ENCODE data around the gene HK2. TPM values are rescaled to one million over a fixed set of nuclear protein-coding genes. Genes with fewer than 3 reads are reported as not detected.
A peak's percentile ranks its signal among the peaks of the same experiment; 100 is the strongest.

HK2 gene
- total RNA-seq, 2 experiments from 2014 or later, result 42.6 to 44.7 TPM

DNA sequence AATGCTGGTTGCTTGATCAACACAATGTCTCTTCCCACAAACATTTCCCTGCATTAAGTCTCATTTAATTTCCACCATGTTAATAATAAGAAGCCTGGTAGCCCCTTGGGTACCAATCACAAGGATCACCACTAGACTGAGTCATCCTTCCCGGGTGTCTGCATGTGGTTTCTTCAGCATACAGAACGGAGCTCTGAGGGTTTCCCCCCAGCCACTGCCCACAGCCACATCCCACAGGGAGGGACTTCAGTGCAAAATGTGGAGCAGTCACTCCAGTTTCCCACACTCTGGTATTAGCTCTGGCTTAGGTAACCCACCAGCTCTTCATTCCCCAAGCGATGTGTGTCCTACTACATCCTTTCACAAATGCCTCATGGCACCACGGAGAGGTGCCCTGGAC lies 81.8 kb downstream of the HK2 start:
- Mint-ChIP-seq H3K27me3 (ENCODE audit: low read depth) (peaks cover 57% of the 10 kb centered on the region), H3K4me1 (ENCODE audit: low read depth) (peaks cover 23% of the 10 kb centered on the region)

DNA sequence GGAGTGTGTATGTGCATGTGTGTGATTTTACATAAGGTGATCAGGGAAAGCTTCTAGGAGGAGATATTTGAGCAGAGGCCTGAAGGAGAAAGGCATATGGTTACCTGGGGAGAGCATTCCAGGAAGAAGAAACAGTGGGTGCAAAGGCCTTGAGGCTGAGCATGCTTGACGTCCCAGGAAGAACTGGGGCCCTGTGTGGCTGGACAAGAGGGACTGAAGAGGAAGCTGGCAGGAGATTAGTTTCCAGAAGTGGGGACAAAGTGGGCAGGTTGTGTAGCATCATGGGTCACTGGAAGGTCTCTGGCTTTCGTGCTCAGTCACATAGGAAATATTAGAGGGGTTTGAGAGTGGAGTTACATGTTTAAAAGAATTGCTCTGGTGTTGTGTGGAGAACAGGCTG lies 82.5 kb downstream of the HK2 start:
- Mint-ChIP-seq H3K36me3 (ENCODE audit: low read depth) (no peaks in the 10 kb centered on the region), H3K27me3 (ENCODE audit: low read depth) (peaks cover 60% of the 10 kb centered on the region), H3K27ac (no peak overlapping the region), H3K9me3 (ENCODE audit: insufficient read depth) (no peaks in the 10 kb centered on the region), H3K4me3 (no peak overlapping the region), H3K4me1 (ENCODE audit: low read depth) (peaks cover 23% of the 10 kb centered on the region)
- ChIA-PET POLR2A (no interaction called here), CTCF (interaction anchor here (1.0 kb wide), 1 partner anchor 143 kb away, joined by 3 read pairs; no protein-coding TSS in a partner anchor)
- DNase-seq (no peak), ATAC-seq (no peak)

More for the DNA sequence above, 81.8 kb downstream of the HK2 start:
- no peaks in the 10 kb centered on the region for H3K9me3 Mint-ChIP-seq (ENCODE audit: insufficient read depth)
- POLR2A ChIA-PET, result no interaction called here
- CTCF ChIA-PET, result interaction anchor here (1.0 kb wide), 1 partner anchor 143 kb away, joined by 3 read pairs; no protein-coding TSS in a partner anchor
- DNase-seq (peak; percentile 76), ATAC-seq (peak; percentile 74)
- H3K4me3 Mint-ChIP-seq, result no peak overlapping the region
- no peak overlapping the region for H3K27ac Mint-ChIP-seq
- no peaks in the 10 kb centered on the region for H3K36me3 Mint-ChIP-seq (ENCODE audit: low read depth)

DNA sequence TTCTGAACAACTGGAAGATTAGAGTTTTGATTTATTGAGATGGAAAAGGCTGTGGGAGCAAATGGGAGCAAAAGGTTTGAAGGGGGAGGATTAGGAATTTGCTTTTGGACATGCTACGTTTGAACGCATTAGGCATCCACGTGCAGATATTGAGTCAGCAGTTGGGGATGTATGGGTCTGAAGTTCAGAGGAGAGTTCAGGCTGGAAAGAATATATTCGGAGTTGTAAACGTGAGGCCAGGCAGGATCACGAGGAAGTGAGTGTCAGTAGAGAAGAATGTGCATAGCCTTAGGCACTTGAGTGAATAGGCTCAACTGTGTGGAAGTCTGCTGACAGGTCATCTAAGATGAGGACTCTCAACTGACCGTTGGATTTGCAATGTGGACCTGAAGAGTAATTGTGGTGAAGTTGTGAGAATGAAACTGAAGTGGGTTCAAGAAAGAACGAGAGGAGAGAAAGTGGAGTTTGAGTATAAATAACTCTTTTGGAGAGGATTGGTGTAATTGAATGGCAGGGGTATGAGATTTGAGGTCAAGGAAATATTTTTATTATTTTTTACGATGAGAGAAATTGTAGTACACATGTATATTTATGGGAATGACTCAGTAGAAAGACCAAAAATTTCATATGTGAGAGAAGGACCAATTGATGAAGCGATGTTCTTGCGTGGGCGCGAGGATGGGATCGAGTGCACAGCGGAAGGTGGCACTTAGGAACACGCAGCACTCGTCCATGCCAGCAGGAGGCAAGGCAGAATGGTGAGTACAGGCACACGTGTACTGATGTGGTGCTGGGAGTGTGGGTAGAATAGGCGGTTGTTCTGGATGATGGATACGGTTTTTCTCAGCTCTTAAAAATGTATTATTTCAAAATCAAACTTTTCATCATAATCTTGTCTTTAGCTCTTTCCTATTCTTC lies 84.0 kb downstream of the HK2 start:
- ATAC-seq, result no peak
- Mint-ChIP-seq H3K4me3 (no peak overlapping the region), H3K4me1 (ENCODE audit: low read depth) (peaks cover 23% of the 10 kb centered on the region), H3K9me3 (ENCODE audit: insufficient read depth) (no peaks in the 10 kb centered on the region), H3K27me3 (ENCODE audit: low read depth) (peaks cover 52% of the 10 kb centered on the region), H3K36me3 (ENCODE audit: low read depth) (no peaks in the 10 kb centered on the region), H3K27ac (no peak overlapping the region)
- DNase-seq, result no peak
- POLR2A ChIA-PET, result no interaction called here
- CTCF ChIA-PET, result interaction anchor here (0.9 to 1.8 kb wide), 5 partner anchors 40 to 324 kb away, joined by 3 to 7 read pairs (median 4); no protein-coding TSS in a partner anchor

DNA sequence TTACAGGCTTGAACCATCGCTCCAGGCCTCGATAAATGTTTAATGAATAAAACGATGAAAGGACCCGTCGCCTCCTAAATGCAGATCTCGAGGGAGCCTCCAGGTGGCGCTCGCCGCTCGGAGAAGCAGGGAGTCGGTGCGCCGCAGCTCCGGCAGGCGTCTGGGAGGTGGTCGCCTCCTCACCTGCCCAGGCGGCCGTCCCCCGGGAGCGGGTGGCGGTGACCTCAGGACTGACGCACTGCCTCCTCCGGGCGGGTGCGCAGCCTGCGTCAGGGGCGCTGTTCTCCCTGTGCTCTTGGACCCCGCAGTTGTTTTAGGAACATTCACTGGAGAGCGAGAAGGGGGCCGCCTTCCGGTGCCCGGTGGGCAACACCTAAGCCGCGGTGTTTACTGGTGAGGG lies 85.9 kb downstream of the HK2 start:
- CTCF ChIA-PET, result interaction anchor here (1.0 to 1.8 kb wide), 7 partner anchors 16 to 322 kb away, joined by 3 to 7 read pairs (median 4); no protein-coding TSS in a partner anchor
- Mint-ChIP-seq H3K27ac (no peak overlapping the region), H3K4me3 (no peak overlapping the region)

DNA sequence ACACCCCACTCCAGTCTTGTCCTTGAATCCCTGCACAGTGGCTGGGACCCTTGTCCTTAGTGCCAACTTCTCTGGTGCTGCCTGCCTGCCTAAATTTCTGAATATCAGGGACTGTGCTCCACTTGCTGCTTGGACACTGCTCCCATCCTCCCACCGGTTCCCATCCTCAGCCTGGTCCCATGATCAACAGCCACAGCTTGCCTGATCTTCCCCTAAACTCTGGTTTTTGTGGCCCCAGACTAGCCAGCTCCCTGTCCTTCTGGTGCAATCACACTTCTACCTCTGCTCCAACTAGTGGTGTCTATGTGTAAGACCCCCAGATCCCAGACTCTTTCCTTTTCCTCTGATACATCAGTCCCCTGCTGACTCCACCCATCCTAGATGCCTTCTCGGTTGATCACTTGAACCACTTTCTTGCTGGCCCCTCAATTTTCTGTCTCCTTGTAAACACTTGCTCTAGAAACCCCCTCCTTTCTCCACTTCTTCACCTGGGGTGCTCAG lies 87.4 kb downstream of the HK2 start:
- POLR2A ChIA-PET, result no interaction called here
- no peaks in the 10 kb centered on the region for H3K36me3 Mint-ChIP-seq (ENCODE audit: low read depth)
- no peaks in the 10 kb centered on the region for H3K9me3 Mint-ChIP-seq (ENCODE audit: insufficient read depth)
- ATAC-seq (no peak), DNase-seq (no peak)
- H3K4me3 Mint-ChIP-seq, result no peak overlapping the region
- peaks cover 31% of the 10 kb centered on the region for H3K27me3 Mint-ChIP-seq (ENCODE audit: low read depth)
- peaks cover 4% of the 10 kb centered on the region for H3K4me1 Mint-ChIP-seq (ENCODE audit: low read depth)
- H3K27ac Mint-ChIP-seq, result no peak overlapping the region
- CTCF ChIA-PET, result interaction anchor here (0.6 kb wide), 1 partner anchor 197 kb away, joined by 3 read pairs; no protein-coding TSS in a partner anchor

More for the DNA sequence above, 85.9 kb downstream of the HK2 start:
- peak; percentile 73 for DNase-seq
- Mint-ChIP-seq H3K9me3 (ENCODE audit: insufficient read depth) (no peaks in the 10 kb centered on the region), H3K4me1 (ENCODE audit: low read depth) (peaks cover 18% of the 10 kb centered on the region), H3K27me3 (ENCODE audit: low read depth) (peaks cover 36% of the 10 kb centered on the region), H3K36me3 (ENCODE audit: low read depth) (no peaks in the 10 kb centered on the region)
- peak; percentile 71 for ATAC-seq
- POLR2A ChIA-PET, result no interaction called here

DNA sequence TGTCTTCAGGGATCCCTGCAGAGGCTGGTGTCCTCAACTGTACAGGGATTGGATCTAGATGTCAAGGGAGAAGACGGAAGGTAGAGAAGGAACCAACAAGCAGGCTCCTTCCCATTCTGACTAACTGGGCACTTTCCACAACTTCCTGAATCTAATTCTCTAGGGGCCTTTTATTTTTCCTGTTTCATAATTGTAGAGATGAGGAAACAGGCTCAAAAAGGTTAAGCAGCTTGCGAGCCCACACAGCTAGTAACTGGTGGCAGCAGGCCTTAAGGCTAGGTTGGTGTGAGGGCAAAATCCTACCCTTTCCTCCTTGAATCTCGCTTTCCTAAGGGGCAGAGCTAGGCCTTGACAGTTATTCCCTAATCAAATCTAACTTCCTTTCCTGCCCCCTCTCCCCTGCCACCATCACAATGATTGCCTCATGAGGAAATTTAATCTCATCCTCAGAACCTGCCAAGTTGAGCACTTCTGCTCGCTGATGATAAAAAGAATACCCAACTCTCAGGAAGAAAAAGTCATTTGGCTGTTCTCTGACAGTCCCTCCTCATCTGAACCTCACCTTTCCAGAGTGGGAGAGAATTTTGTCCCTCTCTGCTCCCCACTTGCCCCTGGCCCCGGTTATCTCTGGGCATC lies 88.8 kb downstream of the HK2 start:
- DNase-seq, result no peak
- H3K27me3 Mint-ChIP-seq (ENCODE audit: low read depth), result peaks cover 23% of the 10 kb centered on the region
- no peak overlapping the region for H3K27ac Mint-ChIP-seq
- no peak overlapping the region for H3K4me3 Mint-ChIP-seq
- ChIA-PET POLR2A (no interaction called here), CTCF (no interaction called here)
- H3K36me3 Mint-ChIP-seq (ENCODE audit: low read depth), result no peaks in the 10 kb centered on the region
- peaks cover 5% of the 10 kb centered on the region for H3K4me1 Mint-ChIP-seq (ENCODE audit: low read depth)
- H3K9me3 Mint-ChIP-seq (ENCODE audit: insufficient read depth), result no peaks in the 10 kb centered on the region
- ATAC-seq, result no peak

DNA sequence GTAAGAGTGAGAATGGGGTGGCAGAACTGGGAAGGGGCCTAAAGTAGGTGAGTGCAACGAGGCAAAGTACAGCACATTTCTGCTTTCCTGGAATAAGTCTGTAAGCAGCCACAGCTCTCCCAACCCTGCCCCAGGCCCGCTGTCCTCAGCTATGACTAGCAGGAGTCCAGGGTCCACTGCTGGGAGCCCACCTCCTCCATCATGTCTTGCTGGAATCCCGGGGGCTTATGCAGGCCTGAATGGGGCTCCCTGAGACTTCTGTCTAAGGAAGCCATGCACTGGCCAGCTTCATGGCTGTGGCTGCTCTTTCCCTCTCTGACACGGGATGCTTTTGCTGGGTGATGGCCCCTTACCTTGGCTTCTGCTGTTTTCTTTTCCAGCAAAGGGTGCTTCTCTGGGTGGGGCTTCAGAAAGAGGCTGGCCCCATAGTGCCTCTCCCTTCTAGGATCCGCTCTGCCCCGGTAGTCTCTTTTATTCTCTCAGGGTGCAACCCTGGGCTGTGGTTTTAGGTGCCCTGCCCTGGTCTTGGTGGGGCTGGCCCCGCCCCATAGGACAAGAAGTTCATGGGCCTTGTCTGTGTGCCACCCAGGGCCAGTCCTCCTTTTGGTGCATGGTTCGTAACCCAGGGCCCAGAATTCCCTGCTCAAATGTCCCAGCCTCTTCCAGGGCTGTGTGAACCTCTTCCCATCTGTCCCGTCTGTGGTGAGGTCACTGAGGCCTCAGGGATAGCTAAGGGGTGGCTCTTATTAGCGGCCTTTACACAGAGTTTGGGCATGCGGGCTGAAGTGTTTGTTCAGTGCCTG lies 90.7 kb downstream of the HK2 start:
- ChIA-PET CTCF (no interaction called here), POLR2A (no interaction called here)
- peaks cover 9% of the 10 kb centered on the region for H3K4me1 Mint-ChIP-seq (ENCODE audit: low read depth)
- no peak overlapping the region for H3K27ac Mint-ChIP-seq
- no peak overlapping the region for H3K4me3 Mint-ChIP-seq
- H3K36me3 Mint-ChIP-seq (ENCODE audit: low read depth), result peaks cover 4% of the 10 kb centered on the region
- H3K27me3 Mint-ChIP-seq (ENCODE audit: low read depth), result peaks cover 10% of the 10 kb centered on the region
- no peaks in the 10 kb centered on the region for H3K9me3 Mint-ChIP-seq (ENCODE audit: insufficient read depth)
- no peak for DNase-seq
- no peak for ATAC-seq

DNA sequence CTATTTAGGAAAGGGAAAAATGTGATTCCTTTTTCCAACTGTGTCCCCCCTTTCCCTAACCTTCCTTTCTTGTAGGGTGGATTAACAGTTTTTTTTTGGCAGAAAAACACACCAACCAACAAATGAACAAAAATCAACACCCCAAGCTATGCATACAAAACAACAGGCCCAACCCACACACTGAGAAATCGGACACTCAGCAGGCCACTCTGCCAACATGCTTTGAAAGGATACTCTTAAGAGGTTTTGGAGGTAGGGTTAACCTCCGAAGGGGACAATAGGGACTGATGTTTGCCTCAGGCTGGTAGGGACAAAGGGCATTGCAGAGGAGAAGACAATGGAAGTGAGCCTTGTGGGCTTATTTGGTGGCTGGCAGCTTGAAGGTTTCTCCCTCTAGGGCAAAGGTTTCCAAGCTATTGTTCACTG lies 91.4 kb downstream of the HK2 start:
- peaks cover 8% of the 10 kb centered on the region for H3K27me3 Mint-ChIP-seq (ENCODE audit: low read depth)
- H3K4me3 Mint-ChIP-seq, result no peak overlapping the region
- DNase-seq (no peak), ATAC-seq (no peak)
- ChIA-PET CTCF (no interaction called here), POLR2A (no interaction called here)
- H3K4me1 Mint-ChIP-seq (ENCODE audit: low read depth), result peaks cover 9% of the 10 kb centered on the region
- H3K9me3 Mint-ChIP-seq (ENCODE audit: insufficient read depth), result no peaks in the 10 kb centered on the region
- no peak overlapping the region for H3K27ac Mint-ChIP-seq
- H3K36me3 Mint-ChIP-seq (ENCODE audit: low read depth), result peaks cover 4% of the 10 kb centered on the region

DNA sequence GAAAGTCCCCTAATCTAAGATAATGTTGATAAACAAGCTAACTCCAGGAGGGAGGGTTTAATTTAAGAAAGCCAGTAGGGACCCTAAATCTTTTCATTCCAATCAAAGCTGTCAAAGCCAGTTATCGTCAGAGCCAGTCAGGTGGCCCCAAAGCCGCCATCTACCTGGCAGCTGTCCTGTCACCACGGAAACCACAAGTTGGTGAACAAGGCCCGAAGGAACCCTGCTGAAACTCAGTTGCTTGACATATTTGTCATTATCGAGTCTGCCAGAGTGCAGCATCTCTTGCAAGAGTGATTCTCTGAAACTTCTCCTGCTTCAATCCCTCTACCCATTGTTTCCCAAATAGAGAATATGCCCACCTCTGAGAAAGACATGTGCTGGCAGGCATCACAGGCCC lies 93.7 kb downstream of the HK2 start:
- peaks cover 2% of the 10 kb centered on the region for H3K27me3 Mint-ChIP-seq (ENCODE audit: low read depth)
- peaks cover 9% of the 10 kb centered on the region for H3K4me1 Mint-ChIP-seq (ENCODE audit: low read depth)
- CTCF ChIA-PET, result no interaction called here

DNA sequence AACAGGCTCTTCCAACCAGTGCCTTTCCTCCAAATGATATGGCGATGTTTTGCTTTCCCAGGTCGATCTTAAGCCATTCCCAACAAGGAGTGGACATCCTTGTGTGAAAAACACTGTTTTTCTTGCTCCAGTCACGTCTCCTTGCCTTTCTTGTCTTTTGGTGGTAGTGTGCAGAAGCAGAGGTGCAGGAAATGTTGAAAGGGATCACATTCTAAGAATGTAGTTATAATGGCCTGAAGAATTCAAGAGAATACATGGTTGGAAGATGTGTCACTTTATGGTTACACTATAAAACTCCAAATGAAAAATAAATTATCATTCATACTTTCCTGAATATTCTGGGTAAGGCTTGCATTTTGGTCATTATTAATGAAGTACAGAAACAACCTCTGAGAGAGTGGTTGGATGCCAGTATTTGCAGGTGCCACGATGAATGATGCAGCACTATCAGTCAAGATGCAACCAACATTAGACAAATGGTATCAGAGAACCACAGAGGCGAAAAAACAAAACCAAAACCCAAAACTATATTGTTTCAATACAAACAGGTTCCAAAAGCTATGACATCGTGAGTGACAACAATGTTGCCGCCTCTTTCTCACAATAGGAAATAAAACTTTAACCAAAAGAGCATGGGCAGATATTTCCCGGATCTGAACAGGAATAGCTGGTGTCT lies 97.0 kb downstream of the HK2 start:
- Mint-ChIP-seq H3K27ac (no peak overlapping the region), H3K4me1 (ENCODE audit: low read depth) (peaks cover 9% of the 10 kb centered on the region), H3K9me3 (ENCODE audit: insufficient read depth) (no peaks in the 10 kb centered on the region), H3K36me3 (ENCODE audit: low read depth) (peaks cover 5% of the 10 kb centered on the region), H3K27me3 (ENCODE audit: low read depth) (peaks cover 2% of the 10 kb centered on the region), H3K4me3 (no peak overlapping the region)
- DNase-seq (no peak), ATAC-seq (no peak)
- CTCF ChIA-PET, result no interaction called here
- POLR2A ChIA-PET, result no interaction called here

More for the DNA sequence above, 93.7 kb downstream of the HK2 start:
- no peak overlapping the region for H3K4me3 Mint-ChIP-seq
- no peaks in the 10 kb centered on the region for H3K9me3 Mint-ChIP-seq (ENCODE audit: insufficient read depth)
- no peak for ATAC-seq
- no peak for DNase-seq
- peaks cover 5% of the 10 kb centered on the region for H3K36me3 Mint-ChIP-seq (ENCODE audit: low read depth)
- no peak overlapping the region for H3K27ac Mint-ChIP-seq
- POLR2A ChIA-PET, result no interaction called here

DNA sequence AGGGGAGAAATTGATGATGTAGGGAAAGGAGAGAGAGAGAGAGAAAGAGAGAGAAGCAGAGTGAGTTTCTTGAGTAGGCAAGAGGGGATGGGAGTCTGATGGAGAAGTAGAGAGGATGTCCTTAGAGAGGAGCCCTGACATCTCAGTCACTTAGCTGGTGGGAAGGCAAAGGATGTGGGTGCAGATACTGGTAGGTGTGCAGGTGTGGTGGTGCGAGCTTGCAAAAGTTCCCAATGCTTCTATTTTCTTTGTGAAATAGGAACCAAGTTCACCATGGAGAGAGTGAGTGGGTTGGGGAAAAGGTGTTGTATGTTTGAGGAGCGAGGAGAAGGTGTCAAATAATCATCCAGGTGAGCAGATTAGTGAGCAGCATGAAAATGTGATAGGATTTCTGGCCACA lies 98.0 kb downstream of the HK2 start:
- H3K36me3 Mint-ChIP-seq (ENCODE audit: low read depth), result peaks cover 7% of the 10 kb centered on the region
- H3K27ac Mint-ChIP-seq, result no peak overlapping the region
- ATAC-seq (no peak), DNase-seq (no peak)
- no peak overlapping the region for H3K4me3 Mint-ChIP-seq
- H3K4me1 Mint-ChIP-seq (ENCODE audit: low read depth), result peaks cover 9% of the 10 kb centered on the region
- no peaks in the 10 kb centered on the region for H3K9me3 Mint-ChIP-seq (ENCODE audit: insufficient read depth)
- H3K27me3 Mint-ChIP-seq (ENCODE audit: low read depth), result peaks cover 2% of the 10 kb centered on the region
- ChIA-PET POLR2A (no interaction called here), CTCF (no interaction called here)
